HG03066 (cell line): Measurements from ENCODE around the gene MPND.
A peak's percentile ranks its signal among the peaks of the same experiment; 100 is the strongest.

Experiments used
- ATAC-seq: cut with Tn5 transposase; IDR thresholded peaks from one replicate; pipeline ENCODE4 v1.9.1; 2021; ENCODE audit warnings: low read depth; ENCODE audit not compliant: unreplicated experiment

The MPND gene

DNA sequence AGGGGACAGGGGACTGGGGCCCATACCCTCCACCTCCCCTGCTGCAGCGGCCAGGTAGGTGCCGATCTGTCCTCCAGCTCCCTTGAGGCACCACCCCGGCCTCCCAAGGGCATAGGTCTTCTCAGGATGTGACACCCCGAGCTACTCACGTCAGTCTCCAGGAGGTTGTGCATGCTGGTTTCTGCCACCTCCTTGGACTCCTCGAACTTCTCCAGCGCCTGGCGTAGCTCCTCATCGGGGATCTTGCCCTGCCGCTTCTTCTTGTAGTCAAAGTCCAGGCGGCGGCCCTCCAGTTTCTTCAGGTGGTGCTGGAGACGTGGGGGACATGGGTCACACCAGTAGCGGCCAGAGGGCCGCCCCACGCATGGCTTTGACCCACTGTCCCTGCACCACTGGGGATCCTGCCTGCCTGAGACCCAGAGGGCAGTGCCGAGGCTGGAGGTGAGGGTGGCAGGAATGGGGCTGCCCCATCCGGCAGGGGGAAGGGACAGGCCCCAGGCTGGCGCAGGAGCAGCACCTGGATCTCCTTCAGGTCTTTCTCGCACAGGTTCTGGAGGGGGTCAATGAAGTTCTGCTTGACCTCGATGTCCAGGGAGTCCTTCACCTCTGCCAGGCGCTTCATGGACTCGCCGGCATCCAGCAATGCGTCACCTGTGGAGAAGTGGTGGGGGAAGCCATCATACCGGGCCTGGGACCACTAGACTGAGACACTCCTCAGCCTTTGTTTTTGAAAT is 20.4 kb downstream of the MPND start:
- ATAC-seq = no peak

DNA sequence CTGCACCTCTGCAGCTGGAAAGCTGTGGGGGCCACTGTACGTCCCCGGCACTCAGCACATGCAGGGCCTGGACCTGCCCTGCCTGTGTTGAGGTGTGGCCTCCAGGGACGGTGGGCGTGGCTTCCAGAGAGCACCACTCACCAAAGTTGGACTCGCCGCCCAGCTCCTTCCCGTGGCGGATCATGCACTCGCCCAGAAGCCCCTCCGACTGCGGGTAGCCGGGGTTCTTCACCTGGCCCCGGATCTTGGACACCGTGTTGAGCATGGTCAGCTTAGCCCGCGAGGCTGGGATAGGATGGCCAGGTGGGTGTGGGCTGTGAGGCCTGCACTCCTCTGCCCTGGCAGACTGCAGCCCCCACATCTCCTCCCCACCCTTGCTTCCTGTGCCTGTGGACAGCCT is 22.0 kb downstream of the MPND start:
- no peak for ATAC-seq

DNA sequence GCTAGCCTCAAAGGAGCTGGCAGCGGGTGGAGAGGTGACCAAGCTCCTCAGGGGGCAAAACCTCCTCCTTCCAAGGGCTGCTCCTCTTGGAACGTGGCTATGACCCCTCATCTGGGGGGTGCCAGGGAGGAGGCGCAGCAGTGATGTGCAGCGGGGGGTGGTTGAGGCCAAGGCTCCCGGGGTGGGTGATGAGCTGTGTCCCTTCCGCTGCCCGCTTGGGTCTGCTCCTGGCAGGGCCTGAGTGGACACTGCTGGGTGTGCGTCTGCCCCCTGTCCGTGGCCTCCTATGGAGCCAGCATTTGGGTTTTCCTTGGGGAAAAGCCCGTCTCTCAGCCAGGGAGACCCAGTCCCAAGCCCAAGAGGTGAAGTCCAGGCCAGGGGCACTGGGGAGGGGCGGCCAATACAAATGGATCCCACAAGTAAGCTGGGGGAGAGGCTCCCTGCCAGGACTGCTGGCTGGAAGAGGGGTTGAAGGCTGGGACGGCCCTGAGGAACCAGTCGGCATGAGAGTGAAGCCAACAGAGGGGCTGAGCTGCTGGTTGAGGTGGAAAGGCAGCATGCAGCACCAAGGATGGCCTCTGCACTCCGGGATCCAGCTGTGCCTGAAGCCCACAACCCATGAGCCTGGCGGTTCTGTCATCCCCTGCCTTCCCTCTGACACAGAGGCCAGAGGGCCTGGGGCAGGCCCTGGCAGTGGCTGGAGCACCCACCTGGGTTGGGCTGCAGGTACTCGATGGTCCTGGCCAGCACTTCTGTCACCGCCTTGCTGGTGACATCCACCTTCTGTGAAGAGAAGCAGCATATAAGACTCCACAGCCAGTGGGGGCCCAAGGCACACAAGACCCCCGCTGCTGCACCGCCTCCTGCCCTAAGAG is 22.7 kb downstream of the MPND start:
- no peak for ATAC-seq

DNA sequence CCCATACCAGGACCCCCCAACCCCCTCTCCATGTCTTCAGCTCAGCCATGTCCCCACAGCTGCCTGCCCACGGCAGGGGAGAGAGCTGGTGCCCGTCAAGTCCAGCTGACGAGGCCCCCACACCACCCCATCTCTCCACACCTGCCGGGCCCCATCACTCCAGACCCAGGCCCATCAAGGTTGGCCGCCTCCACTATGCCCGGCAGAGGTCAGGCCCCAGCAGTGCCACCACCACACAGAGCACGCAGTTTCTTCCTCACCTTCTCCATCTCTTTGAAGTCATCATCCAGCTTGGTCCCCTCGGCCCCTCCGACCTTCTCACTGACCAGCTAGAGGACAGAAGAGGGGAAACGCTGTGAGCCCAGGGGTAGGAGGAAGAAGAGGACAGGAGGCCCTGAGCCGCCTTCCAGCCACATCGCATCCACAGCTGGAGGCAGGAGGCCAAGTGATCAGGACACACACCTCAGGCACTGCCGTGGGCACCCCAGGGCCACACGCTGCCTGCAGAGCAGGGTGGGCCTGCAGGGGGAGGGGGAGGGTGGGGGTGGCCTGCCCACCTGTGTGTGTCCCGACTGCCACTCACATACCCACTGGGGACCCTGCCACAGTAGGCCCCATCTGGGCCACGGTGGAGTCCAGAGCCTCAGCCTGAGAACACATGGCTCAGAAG is 23.4 kb downstream of the MPND start:
- no peak for ATAC-seq

DNA sequence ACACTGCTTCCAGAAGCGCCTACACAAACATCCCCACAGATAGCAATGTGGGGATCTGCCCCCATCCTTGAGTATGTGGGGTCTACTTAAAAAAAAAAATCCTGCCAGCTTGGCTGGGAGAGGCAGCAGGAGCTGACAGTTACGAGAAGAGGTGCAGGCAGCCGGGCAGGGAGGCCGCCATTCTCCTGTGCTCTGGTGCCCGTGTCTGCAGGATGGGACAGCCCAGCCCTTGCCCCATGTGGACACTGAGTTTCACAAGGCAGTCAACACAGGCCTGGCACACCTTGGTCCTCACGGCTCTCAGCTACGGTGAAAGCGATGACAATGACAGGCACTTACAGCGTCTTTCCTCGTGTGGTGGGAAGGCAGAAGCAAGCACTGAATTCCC is 24.0 kb downstream of the MPND start:
- no peak for ATAC-seq

DNA sequence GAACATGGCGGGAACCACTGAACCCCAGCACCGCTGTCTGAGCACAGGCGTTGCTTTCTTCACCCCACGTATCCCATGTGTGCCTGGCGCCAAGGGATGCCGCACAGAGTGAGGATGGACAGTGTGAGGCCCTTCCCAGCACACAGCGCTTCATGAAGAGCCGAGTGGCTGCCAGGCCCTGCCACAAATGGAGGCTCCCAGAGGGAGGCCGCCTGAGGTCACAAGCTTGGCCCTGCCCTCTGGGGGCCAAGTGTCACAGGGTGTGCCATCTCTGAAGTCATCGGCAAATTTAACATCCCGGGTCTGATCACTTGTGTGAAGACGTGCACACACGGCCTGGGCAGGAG is 24.4 kb downstream of the MPND start:
- no peak for ATAC-seq

DNA sequence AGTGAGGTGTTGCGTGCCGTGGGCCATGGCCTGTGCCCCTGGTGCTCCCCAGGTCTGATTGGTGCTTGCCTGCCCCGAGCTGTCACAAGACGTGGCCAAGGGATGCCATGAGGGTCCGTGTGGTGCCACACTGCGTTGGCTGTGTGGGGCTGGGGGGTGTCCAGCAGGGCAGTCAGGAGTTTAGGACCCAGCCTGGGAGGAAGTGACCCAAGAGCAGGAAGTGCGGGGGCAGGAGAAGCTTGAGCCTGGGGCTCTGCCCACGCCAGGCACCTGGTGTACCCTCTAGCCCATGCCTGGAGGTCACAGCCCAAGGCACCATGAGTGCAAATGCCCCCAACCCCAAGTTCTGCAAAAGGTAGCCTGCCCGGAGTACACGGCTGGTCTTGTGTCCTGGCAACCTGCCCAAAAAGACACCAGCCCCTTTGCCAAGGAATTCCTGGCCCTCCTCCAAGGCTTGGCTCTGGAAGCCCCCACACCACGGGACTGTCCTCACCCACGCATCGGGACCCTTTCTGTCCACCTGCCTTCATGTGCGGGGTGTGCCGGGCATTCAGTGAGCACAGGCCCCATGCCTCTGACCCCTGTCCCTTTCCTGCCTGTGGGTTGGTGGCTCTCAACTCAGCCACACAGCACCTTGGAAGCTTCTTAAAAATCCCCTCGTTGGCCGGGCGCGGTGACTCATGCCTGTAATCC is 24.9 kb downstream of the MPND start:
- no peak for ATAC-seq

DNA sequence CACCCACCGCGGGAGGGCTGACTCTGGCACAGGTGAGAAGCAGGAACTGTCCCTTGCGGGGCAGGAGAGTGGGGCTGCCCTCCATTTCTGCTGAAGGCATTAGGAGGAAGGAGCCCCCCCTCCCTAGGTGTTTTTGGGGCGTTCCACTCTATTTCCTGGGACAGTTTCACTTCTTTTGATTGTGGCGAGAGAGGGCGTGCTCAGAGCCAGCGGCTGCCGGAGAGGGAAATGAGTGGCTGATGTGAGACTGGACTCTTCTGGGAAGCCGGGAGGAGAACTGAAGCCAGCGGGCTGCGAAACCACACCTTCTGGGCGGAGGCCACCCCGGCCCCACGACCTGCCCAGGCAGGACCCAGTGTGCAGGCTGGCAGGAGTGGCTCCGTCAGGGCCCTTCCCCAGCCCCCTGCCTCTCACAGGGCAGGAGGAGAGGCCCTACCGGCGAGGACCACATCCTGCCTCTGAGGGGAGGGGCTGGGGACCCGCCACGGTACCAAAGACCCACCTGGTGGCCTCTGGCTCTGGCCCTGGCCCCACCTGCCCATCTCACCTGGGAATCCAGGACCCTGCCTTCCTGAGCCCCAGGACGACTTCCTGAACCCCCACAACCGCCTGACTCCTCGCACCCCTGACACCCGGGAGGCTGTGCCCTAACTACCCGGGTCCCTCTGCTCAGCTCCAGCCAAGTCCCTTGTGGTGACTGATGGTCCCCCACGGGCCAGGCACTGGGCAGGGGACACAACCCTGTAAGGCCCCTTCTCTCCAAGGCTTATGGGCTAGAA is 25.9 kb downstream of the MPND start:
- ATAC-seq = peak; percentile 59

DNA sequence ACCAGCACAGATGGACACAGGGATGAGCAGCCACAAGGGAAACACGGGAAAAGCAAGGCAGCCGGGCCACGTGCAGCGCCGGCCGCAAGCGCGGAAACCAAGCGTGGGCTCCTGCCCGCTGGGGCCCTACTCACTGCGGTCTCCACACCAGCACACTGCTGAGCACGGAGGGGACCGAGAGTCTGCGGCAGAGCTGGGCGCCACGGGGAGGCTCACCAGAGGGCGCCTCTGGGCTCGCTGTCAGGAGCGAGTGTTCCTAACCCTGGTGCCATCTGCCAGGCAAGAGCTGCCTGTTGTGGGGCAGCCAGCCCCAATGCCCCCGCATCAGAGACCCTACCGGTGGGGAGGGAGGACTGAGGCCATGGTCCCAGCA is 26.5 kb downstream of the MPND start:
- peak; percentile 33 for ATAC-seq

DNA sequence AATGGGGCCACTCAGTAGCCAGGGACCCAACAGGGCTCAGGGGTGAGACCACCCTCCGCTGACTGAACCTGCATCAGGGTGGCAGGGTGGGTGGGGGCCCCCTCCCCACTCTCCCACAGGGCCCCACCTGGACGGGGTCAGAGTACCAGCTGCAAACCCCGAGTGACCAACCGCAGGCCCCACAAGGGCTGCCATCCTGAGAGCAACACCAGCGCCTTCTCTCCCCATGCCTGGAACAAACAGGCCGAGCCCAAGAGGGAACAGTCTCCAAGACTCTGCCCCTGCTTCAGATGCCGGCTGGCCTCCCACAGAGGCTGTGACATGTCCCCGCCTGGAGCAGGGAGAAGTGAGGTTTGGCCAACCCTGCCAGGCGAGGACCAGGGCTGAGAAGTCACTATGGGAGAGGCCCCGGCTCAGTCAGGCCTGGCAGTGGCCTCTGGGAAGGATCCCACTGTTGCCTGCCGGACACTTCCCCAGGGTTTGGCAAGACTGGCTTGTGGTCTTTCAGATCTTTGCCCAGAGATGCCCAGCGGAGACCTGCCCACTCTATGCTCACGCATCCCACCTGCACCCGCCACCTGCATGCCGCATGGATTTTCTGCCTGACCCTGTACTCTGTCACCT is 27.2 kb downstream of the MPND start:
- ATAC-seq = no peak

DNA sequence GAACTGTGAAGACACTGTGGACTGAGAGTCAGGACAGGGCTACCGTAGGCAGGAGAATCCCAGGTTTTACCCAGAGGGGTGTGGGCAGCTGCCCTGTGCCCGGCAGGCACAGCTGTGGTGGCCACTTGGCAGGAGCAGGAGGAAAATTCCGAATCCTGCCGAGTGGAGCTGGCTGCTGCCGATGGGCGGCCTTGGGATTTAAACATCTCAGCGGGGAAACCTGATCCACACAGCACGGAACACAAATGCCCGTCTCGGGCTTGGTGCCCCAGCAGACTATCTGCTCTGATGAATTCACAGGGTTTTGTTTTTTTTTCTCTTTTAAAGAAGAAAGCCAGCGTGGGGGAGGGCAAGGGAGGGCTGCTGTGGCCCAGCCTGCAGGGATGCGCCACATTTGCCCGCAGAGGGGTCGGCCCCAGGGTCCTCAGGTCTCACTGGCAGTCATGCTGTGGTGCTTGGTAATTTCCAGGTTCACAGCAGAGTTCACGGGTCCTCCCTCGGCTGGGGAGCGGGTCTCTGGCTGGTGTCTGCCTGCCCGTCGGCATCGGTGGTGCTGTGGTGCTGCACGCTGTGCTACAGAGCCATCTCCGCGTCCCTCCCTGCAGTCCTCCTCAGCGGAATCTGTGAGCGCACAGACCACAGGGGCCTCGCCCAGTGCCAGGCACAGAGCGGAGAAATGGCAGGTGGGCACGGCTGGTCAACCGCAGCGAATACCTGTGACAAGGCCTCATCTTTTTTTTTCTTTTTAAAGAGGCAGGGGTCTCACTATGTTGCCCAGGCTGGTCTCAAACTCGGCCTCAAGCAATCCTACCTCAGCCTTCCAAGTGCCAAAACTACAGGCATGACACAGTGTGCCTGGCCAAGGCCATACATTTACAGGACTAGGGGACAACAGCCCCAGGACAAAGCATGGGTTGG is 28.1 kb downstream of the MPND start:
- ATAC-seq = no peak

DNA sequence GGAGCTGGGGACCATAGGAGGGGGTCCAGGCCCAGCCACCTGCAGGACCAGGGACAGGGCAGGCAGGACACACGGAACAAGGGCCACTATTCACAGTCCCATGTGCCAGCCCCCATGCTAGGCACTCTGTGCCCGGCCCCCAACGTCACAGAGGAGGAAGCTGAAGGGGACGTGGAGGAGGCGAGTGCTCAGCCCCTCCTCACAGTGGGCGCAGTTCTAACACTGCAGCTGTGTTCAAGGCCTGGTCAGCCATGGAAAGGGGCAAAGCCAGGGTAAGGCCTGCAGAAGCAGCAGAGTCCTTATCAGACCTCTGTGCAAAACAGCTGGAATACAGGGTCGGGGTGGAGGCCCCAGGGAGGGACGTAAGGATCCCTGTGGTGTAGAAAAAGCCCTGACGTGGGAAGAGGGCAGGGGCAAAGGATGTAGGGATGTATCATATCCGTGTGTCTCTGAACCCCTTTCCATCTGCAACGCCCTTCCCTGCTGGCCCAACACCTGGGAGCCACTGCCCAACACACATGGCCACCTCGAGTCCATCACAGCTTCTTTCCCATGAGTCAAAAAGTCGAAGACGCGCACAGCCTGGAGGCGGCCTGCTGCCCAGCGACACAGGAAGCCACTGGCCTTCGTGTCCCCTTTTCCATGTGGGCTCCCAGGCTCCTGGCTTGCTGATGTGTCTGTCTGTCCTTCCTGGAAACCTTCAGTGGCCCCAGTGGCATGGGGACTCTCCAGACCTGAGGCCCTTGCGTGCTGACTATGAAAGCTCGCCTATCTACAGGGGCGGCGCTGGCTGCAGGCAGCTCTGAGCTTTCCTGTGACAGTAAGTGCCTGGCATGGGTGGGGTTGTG is 29.0 kb downstream of the MPND start:
- ATAC-seq = no peak

DNA sequence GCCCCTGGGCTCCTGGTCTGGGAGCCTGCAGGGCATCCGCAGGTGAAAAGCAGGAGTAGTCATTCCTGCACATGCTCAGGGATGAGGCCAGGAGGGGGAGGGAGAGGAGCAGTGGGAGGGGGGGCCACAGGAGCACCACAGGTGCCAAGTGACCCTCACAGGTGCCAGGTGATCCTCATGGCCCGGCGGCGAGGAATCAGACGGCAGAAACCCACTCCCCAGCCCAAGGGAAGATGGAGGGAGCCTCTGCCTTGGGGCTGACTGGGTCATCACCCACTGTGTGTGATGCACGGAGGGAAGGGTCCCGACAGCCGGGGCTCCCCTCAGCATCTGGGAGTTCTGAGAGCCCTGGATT is 29.6 kb downstream of the MPND start:
- ATAC-seq = no peak

DNA sequence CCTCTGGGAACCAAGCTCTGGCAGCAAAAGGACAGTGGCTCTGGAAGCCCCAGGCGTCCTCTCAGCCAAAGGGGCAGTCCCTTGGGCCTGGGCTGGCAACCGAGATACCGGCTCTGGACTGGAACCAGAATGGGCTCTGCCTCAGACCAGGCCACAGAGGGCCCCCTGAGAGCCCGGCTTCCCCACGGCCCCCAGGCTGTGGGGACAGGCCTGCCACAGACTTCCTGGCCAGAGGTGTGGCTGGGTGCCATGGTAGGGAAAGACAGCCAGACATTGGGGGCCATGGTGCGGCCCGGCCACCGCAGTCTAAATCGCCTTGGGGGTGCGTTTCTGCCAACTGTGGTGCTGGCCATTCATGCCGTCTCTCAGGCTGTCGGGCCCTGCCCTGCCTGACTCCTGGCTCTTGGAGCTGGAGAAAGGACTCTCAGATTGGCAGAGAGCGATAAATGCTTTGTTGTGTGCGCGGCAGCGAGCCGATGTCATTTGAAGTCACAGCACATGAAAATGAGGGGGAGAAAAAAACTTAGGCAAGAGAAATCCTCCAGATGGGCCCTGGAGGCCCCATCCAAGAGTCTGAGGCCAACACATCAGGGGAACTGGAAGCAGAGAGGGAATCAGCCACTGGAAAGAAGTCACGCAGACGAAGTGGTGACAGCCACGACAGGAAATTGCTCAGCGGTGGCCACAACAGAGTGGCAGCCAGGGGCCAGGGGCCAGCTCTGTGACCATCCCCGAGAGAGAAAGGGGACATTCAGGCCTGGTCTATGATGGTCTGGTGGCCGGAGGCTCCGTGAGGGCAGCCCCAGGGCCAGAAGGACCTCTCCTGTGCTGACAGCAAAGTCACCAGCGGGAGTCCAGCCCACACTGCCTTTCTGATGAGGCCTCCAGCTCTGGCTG is 30.5 kb downstream of the MPND start:
- ATAC-seq = no peak

DNA sequence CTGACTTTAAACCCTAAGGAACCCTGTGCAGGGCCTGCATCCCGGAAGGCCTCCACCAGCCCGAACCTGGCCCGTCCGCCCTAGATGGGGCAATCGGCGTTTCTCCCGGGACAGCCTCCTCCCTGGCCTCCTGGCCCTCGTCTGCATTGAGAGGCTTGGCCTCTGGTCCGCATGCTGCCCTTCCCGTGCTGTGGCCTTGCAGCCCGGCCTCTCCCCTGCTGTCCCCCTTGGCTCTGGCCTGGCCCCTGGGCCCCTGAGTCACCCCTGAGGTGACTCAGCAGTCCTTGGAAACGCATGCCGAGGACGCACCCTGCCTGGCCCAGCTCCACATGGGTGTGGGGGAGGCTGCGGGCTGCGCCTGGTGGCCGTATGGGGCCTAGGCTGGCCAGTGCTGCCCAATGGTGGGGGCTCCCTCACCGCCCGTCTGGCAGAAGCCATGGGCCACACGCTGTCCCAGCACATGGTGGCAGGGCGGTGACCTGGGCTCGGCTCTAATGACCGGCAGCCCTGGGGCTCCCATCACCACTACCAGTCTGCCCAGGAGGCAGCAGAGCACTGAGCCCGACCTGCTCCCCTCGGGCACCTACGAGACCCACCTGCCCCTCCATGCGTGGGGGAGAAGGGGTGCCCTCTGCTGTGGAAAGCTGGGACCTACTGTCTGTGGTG is 31.3 kb downstream of the MPND start:
- no peak for ATAC-seq

DNA sequence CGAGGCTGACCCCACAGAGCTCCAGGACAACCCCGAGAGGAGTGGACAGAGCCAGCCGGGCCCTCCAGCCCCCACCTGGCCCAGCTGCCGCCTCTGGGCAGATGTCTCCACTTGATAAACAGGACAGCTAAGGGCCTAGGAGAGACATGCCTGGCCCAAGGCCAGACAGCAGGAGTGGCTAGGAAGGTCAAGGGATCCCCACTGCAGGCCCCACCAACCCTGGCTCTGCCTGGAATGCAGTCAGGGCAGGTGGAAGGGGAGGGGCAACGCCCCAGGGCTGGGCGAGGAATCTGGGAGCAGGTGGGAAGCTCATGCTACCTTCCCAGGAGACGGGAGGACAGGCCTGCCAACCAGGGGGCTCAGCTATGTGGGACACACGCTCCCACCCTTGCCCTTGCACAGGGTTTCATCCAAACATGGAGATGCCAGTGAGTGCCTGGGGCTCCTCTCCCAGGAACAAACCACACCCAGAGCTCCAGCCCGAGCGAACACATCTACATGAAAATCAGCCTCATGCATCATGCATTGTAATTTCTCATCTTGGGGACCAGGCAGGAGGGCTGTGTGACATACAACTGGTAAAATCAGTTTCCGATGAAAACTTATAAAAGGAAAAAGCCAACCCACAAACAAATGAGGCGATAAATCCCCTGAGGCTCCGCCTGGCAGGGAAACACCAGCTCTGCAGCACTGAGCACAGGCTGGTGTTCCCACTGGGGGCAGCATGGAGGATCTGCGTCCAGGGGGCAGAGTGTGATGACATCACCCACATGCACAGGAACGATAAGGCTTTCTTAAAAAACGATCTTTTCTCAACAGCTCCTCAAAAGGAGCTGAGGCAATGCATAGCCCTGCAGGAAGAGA is 32.0 kb downstream of the MPND start:
- no peak for ATAC-seq
